Osteocyte (in vitro differentiated cells): ENCODE results near the gene OR1F1. TPM values are rescaled to one million over a fixed set of nuclear protein-coding genes. Genes with fewer than 3 reads are reported as not detected.

ENCODE experiments used
- DNase-seq: peaks from one replicate; pipeline ENCODE4 v3.0.0; 2021; ENCODE audit warnings: mixed read lengths; ENCODE audit not compliant: unreplicated experiment; ENCODE audit errors: extremely low spot score
- H3K27ac Mint-ChIP-seq: one replicate; pipeline ENCODE4 v1.8.0; 2021; ENCODE audit warnings: mild to moderate bottlenecking, mixed read lengths; ENCODE audit not compliant: unreplicated experiment
- H3K27me3 Mint-ChIP-seq: one replicate; pipeline ENCODE4 v1.8.0; 2021; ENCODE audit warnings: mixed read lengths; ENCODE audit not compliant: unreplicated experiment
- H3K36me3 Mint-ChIP-seq: one replicate; pipeline ENCODE4 v1.8.0; 2021; ENCODE audit warnings: mixed read lengths; ENCODE audit not compliant: unreplicated experiment
- H3K4me1 Mint-ChIP-seq: one replicate; pipeline ENCODE4 v1.8.0; 2021; ENCODE audit warnings: mixed read lengths; ENCODE audit not compliant: unreplicated experiment
- H3K4me3 Mint-ChIP-seq: one replicate; pipeline ENCODE4 v1.8.0; 2021; ENCODE audit warnings: mild to moderate bottlenecking, moderate library complexity, mixed read lengths; ENCODE audit not compliant: unreplicated experiment
- H3K9me3 Mint-ChIP-seq: one replicate; pipeline ENCODE4 v1.8.0; 2021; ENCODE audit warnings: mixed read lengths; ENCODE audit not compliant: unreplicated experiment
- total RNA-seq: library from RNA; stranded (reverse); gene quantifications from 2 replicates; pipeline ENCODE4 v1.2.1, GENCODE V29; 2021
- TF ChIP-seq, protein P1 (sequence below): fragments of 200-600 bp; sonication (generic); IDR thresholded peaks from 2 replicates; pipeline ENCODE4 v1.5.0; 2021; ENCODE audit warnings: antibody characterized with exemption, mild to moderate bottlenecking, moderate library complexity

The OR1F1 gene
- total RNA-seq, 1 donor from 2014 or later, result not detected

DNA sequence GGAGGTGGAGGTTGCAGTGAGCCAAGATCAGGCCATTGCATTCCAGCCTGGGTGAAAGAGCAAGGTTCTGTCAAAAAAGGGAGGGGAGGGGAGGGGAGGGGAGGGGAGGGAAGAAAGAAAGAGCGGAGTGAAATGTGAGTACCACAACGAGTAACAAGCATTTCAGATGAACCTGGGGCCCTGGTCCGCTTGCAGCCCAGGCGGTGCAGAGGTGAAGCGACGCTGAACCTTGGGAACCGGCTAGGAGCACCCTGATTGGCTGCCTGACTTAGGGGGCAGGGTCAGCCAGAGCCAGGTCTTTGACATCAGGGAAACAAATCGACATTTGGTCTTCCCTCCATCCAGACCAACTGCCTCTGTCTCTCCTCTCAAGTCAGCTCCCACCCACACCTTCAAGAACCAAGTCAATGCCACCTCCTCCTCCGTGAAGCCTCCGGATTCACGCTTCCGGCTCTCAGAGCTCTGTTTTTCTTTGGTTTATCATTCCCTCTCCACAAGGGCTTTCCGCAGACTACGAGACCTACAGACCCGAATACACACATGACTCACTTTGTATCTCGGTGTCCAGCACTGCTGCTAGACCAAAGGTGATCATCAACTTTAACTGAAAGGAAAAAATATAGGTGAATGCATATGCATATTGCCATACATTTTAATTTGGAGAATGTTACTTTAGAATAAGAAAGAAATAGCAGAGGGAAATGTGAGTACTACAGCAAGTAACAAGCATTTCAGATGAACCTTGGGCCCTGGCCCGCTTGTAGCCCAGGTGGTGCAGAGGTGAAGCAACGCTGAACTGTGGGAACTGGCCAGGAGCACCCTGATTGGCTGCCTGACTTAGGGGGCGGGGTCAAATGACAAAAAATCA, 19.3 kb downstream of the OR1F1 start:
- Mint-ChIP-seq H3K27me3 (no peaks in the 10 kb centered on the region), H3K27ac (no peak overlapping the region), H3K36me3 (no peaks in the 10 kb centered on the region), H3K4me3 (no peak overlapping the region), H3K4me1 (no peaks in the 10 kb centered on the region), H3K9me3 (peaks cover 14% of the 10 kb centered on the region)
- DNase-seq, result no peak
- TF ChIP-seq, protein P1, sequence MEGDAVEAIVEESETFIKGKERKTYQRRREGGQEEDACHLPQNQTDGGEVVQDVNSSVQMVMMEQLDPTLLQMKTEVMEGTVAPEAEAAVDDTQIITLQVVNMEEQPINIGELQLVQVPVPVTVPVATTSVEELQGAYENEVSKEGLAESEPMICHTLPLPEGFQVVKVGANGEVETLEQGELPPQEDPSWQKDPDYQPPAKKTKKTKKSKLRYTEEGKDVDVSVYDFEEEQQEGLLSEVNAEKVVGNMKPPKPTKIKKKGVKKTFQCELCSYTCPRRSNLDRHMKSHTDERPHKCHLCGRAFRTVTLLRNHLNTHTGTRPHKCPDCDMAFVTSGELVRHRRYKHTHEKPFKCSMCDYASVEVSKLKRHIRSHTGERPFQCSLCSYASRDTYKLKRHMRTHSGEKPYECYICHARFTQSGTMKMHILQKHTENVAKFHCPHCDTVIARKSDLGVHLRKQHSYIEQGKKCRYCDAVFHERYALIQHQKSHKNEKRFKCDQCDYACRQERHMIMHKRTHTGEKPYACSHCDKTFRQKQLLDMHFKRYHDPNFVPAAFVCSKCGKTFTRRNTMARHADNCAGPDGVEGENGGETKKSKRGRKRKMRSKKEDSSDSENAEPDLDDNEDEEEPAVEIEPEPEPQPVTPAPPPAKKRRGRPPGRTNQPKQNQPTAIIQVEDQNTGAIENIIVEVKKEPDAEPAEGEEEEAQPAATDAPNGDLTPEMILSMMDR, result no peak

DNA sequence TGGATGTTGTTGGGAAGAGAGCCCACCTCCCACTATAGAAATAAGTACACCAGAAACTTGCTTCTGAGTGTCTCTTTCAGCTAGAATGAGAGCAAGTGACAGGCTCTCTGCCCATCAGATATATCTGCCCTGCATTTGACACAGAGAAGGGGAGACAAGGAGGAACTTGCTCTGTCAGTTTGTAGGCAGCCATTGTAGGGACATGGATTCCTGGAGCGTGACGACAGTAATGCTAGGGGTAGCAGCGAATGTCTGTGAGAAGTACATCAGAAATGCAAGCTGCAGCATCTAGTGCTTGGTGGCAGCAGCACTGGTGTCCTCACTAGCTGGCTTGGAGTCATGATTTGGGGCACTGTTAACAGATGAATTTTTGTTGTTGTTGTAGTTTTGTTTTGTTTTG, 24.0 kb downstream of the OR1F1 start:
- Mint-ChIP-seq H3K27ac (no peak overlapping the region), H3K27me3 (peaks cover 6% of the 10 kb centered on the region), H3K9me3 (peaks cover 9% of the 10 kb centered on the region), H3K36me3 (no peaks in the 10 kb centered on the region), H3K4me1 (no peaks in the 10 kb centered on the region), H3K4me3 (no peak overlapping the region)
- DNase-seq, result no peak
- TF ChIP-seq, protein P1, result no peak

GRCh38 chr16:3212567-3212966, 24.6 kb downstream of the OR1F1 start:
- Mint-ChIP-seq H3K27me3 (peaks cover 6% of the 10 kb centered on the region), H3K9me3 (peaks cover 5% of the 10 kb centered on the region), H3K27ac (no peak overlapping the region), H3K4me1 (no peaks in the 10 kb centered on the region), H3K36me3 (no peaks in the 10 kb centered on the region), H3K4me3 (no peak overlapping the region)
- DNase-seq, result no peak
- TF ChIP-seq, protein P1, result no peak

GRCh38 chr16:3214904-3215600, 27.0 kb downstream of the OR1F1 start:
- TF ChIP-seq, protein P1, result no peak
- peaks cover 6% of the 10 kb centered on the region for H3K27me3 Mint-ChIP-seq

More at GRCh38 chr16:3214904-3215600, 27.0 kb downstream of the OR1F1 start:
- Mint-ChIP-seq H3K36me3 (no peaks in the 10 kb centered on the region), H3K9me3 (peaks cover 4% of the 10 kb centered on the region), H3K4me3 (no peak overlapping the region), H3K4me1 (no peaks in the 10 kb centered on the region), H3K27ac (no peak overlapping the region)
- no peak for DNase-seq
